Ecto neural progenitor cell (in vitro differentiated cells): ENCODE measurements around the gene HTR3D.
"Not testable (repeated sequence)": the region's sequence is repeated elsewhere in the genome, so short reads cannot be mapped to it uniquely, and the experiment has no call there.

Experiments used
- DNase-seq: peaks from one replicate; pipeline ENCODE4 v3.0.0-alpha.2; 2018; ENCODE audit warnings: low spot score

HTR3D gene

GRCh38 chr3:184031187-184031792, at the start of gene HTR3D:
HTR3D (plus strand) TSS chr3:184031742; CDS start chr3:184031742, 0 bp downstream.
- DNase-seq = no peak

- DNase-seq = no peak
These were observed 49.4 kb upstream of the HTR3D start for GRCh38 chr3:183981990-183982644.

- DNase-seq = no peak
These were observed 47.3 kb upstream of the HTR3D start for GRCh38 chr3:183984127-183984740.

- DNase-seq = no peak
These were observed 46.5 kb upstream of the HTR3D start for GRCh38 chr3:183984749-183985729.

GRCh38 chr3:183987000-183987600, 44.4 kb upstream of the HTR3D start:
- DNase-seq = no peak

GRCh38 chr3:183988216-183988790, 43.2 kb upstream of the HTR3D start:
- DNase-seq = no peak

GRCh38 chr3:183991403-183991802, 40.1 kb upstream of the HTR3D start:
- no peak for DNase-seq

GRCh38 chr3:184001761-184002160, 29.8 kb upstream of the HTR3D start:
- no peak for DNase-seq

- DNase-seq = no peak
These were observed 29.1 kb upstream of the HTR3D start for GRCh38 chr3:184002469-184002868.

- DNase-seq = no peak
These were observed 28.2 kb upstream of the HTR3D start for GRCh38 chr3:184003187-184003967.

GRCh38 chr3:184004476-184004875, 27.1 kb upstream of the HTR3D start:
- no peak for DNase-seq

GRCh38 chr3:184005941-184006507, 25.5 kb upstream of the HTR3D start:
- DNase-seq = no peak

- not testable (repeated sequence) for DNase-seq
These were observed 24.3 kb upstream of the HTR3D start for GRCh38 chr3:184007143-184007813.

GRCh38 chr3:184008161-184008560, 23.4 kb upstream of the HTR3D start:
- DNase-seq = no peak

- no peak for DNase-seq
These were observed 20.2 kb upstream of the HTR3D start for GRCh38 chr3:184011230-184011876.

GRCh38 chr3:184011937-184012889, 19.3 kb upstream of the HTR3D start:
- no peak for DNase-seq

GRCh38 chr3:184015381-184016019, 16.0 kb upstream of the HTR3D start:
- no peak for DNase-seq

GRCh38 chr3:184016169-184016570, 15.4 kb upstream of the HTR3D start:
- no peak for DNase-seq
